HepG2 (cell line): ENCODE results near the gene LEPROT. TPM values are rescaled to one million over a fixed set of nuclear protein-coding genes. Genes with fewer than 3 reads are reported as not detected.

Experiments
- DDIT3 ChIP-seq: sonication (generic); formaldehyde crosslinking; IDR thresholded peaks from 2 replicates; pipeline ENCODE4 v1.4.0; 2020; ENCODE audit warnings: mild to moderate bottlenecking, missing genetic modification reagents
- ERF ChIP-seq: IDR thresholded peaks from 2 replicates; pipeline ENCODE4 v1.6.1; 2018; ENCODE audit warnings: missing biosample characterization, missing genetic modification reagents
- GPBP1L1 ChIP-seq: sonication (generic); formaldehyde crosslinking; IDR thresholded peaks from 2 replicates; pipeline ENCODE4 v1.5.0; 2020; ENCODE audit warnings: mild to moderate bottlenecking, missing genetic modification reagents
- HNF4A ChIP-seq: sonication (generic); formaldehyde crosslinking; IDR thresholded peaks from 2 replicates; pipeline ENCODE4 v1.4.0; 2020; ENCODE audit warnings: missing genetic modification reagents
- KLF15 ChIP-seq: sonication (generic); formaldehyde crosslinking; IDR thresholded peaks from 2 replicates; pipeline ENCODE4 v1.8.1; 2023; ENCODE audit warnings: borderline replicate concordance, mild to moderate bottlenecking, inconsistent platforms, missing genetic modification reagents, mixed read lengths
- MIXL1 ChIP-seq: IDR thresholded peaks from 2 replicates; pipeline ENCODE4 v1.6.1; 2016
- MZF1 ChIP-seq: sonication (generic); formaldehyde crosslinking; IDR thresholded peaks from 2 replicates; pipeline ENCODE4 v1.8.1; 2023; ENCODE audit warnings: mild to moderate bottlenecking, missing genetic modification reagents, borderline replicate concordance
- RELA ChIP-seq: sonication (generic); formaldehyde crosslinking; IDR thresholded peaks from 2 replicates; pipeline ENCODE4 v1.4.0; 2020; ENCODE audit warnings: missing genetic modification reagents
- SMARCE1 ChIP-seq: fragments of 450-650 bp; IDR thresholded peaks from 2 replicates; pipeline ENCODE4 v1.6.1; 2017; ENCODE audit warnings: borderline replicate concordance
- SMC3 ChIP-seq: IDR thresholded peaks from 2 replicates; pipeline ENCODE4 v1.6.1; 2011; ENCODE audit warnings: low read length, improper control_type of control experiment
- SRF ChIP-seq: IDR thresholded peaks from 2 replicates; pipeline ENCODE4 v1.6.1; 2011; ENCODE audit warnings: mild to moderate bottlenecking, low read depth, low read length, moderate library complexity
- SRY ChIP-seq: sonication (generic); formaldehyde crosslinking; IDR thresholded peaks from 2 replicates; pipeline ENCODE4 v1.8.0; 2022; ENCODE audit warnings: mild to moderate bottlenecking, missing genetic modification reagents
- TFE3 ChIP-seq: IDR thresholded peaks from 2 replicates; pipeline ENCODE4 v1.6.1; 2016
- ZBTB26 ChIP-seq: IDR thresholded peaks from 2 replicates; pipeline ENCODE4 v1.6.1; 2016; ENCODE audit warnings: missing compliant biosample characterization, missing genetic modification reagents, borderline replicate concordance
- ZNF160 ChIP-seq: sonication (generic); formaldehyde crosslinking; IDR thresholded peaks from 2 replicates; pipeline ENCODE4 v1.8.0; 2022; ENCODE audit warnings: mild to moderate bottlenecking, inconsistent platforms, missing genetic modification reagents
- ZNF337 ChIP-seq: sonication (generic); formaldehyde crosslinking; IDR thresholded peaks from 2 replicates; pipeline ENCODE4 v1.5.1; 2020; ENCODE audit warnings: missing genetic modification reagents, low read depth, mild to moderate bottlenecking, borderline replicate concordance
- ZNF678 ChIP-seq: sonication (generic); formaldehyde crosslinking; IDR thresholded peaks from 2 replicates; pipeline ENCODE4 v1.4.0; 2020; ENCODE audit warnings: mild to moderate bottlenecking, missing genetic modification reagents
- ZNF709 ChIP-seq: sonication (generic); formaldehyde crosslinking; IDR thresholded peaks from 2 replicates; pipeline ENCODE4 v1.5.0; 2020; ENCODE audit warnings: mild to moderate bottlenecking, missing genetic modification reagents
- ZNF891 ChIP-seq: sonication (generic); formaldehyde crosslinking; IDR thresholded peaks from 2 replicates; pipeline ENCODE4 v1.5.0; 2020; ENCODE audit warnings: mild to moderate bottlenecking, missing genetic modification reagents
- polyA plus RNA-seq, 8 experiments: library from polyadenylated mRNA; depleted of rRNA in 3 of 8; stranded (reverse) in 7 of 8; unstranded in 1 of 8; fragments of >200 nt; fragmentation: Illumina TruSeq in 4 of 8; extraction: Trizol in 4 of 8; gene quantifications; 2 replicates each; pipeline versions ENCODE4 v1.2.1 to v1.2.3, GENCODE V29; 2011 to 2016; ENCODE audit warnings: low read depth in 4 of 8, missing spikeins in 1 of 8, mixed read lengths in 1 of 8; ENCODE audit not compliant: insufficient read depth in 1 of 8
- total RNA-seq, 5 experiments: library from RNA; depleted of rRNA; stranded (reverse); fragments of >200 nt; fragmentation: Illumina TruSeq; extraction: Trizol; gene quantifications; 2 replicates each; pipeline ENCODE4 v1.2.3, GENCODE V29; 2016; ENCODE audit warnings: low read depth in 1 of 5
- TF ChIP-seq, protein P1 (sequence below): sonication (generic); formaldehyde crosslinking; IDR thresholded peaks from 2 replicates; pipeline ENCODE4 v1.4.0; 2020; ENCODE audit warnings: low read depth, mild to moderate bottlenecking, missing genetic modification reagents
- TF ChIP-seq, protein P2 (sequence below): sonication (generic); formaldehyde crosslinking; IDR thresholded peaks from 2 replicates; pipeline ENCODE4 v1.8.0; 2023; ENCODE audit warnings: mild to moderate bottlenecking, missing genetic modification reagents
- TF ChIP-seq, protein P3 (sequence below): sonication (generic); formaldehyde crosslinking; IDR thresholded peaks from 2 replicates; pipeline ENCODE4 v1.9.0; 2022; ENCODE audit warnings: low read depth, missing genetic modification reagents

LEPROT gene
- total and polyA plus RNA-seq, 2 of the 13 experiments (the other 11 are each of a cell fraction or from before 2014, with no cell fraction given): 36.8 to 51.4 TPM

- TF ChIP-seq ZNF337 (CRISPR knock-in tag): no peak
- TF ChIP-seq ZNF709: no peak
- no peak for TF ChIP-seq RELA (CRISPR knock-in tag)
- TF ChIP-seq, protein P1, sequence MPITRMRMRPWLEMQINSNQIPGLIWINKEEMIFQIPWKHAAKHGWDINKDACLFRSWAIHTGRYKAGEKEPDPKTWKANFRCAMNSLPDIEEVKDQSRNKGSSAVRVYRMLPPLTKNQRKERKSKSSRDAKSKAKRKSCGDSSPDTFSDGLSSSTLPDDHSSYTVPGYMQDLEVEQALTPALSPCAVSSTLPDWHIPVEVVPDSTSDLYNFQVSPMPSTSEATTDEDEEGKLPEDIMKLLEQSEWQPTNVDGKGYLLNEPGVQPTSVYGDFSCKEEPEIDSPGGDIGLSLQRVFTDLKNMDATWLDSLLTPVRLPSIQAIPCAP (CRISPR knock-in tag): 0 out of 2 replicates have a peak, but pooled peaks have one; percentile 44
- peak; percentile 70; the same call in 1 of the 2 replicates for TF ChIP-seq ZNF891
- no peak; the same call in 1 of the 2 replicates for TF ChIP-seq HNF4A (CRISPR knock-in tag)
- TF ChIP-seq SRF: no peak
- peak; percentile 49; the same call in 1 of the 2 replicates for TF ChIP-seq MZF1 (CRISPR knock-in tag)
- TF ChIP-seq ZNF160: no peak
- no peak for TF ChIP-seq ERF
- TF ChIP-seq ZBTB26 (CRISPR knock-in tag): no peak
- no peak for TF ChIP-seq GPBP1L1
- TF ChIP-seq MIXL1 (CRISPR knock-in tag): no peak
- TF ChIP-seq SRY (CRISPR knock-in tag): no peak
- no peak for TF ChIP-seq SMARCE1
- TF ChIP-seq DDIT3 (CRISPR knock-in tag): no peak
- no peak for TF ChIP-seq SMC3
- TF ChIP-seq KLF15 (CRISPR knock-in tag): no peak
- TF ChIP-seq, protein P2, sequence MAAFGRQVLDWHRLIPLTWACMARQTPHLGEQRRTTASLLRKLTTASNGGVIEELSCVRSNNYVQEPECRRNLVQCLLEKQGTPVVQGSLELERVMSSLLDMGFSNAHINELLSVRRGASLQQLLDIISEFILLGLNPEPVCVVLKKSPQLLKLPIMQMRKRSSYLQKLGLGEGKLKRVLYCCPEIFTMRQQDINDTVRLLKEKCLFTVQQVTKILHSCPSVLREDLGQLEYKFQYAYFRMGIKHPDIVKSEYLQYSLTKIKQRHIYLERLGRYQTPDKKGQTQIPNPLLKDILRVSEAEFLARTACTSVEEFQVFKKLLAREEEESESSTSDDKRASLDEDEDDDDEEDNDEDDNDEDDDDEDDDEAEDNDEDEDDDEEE (CRISPR knock-in tag): no peak
- no peak for TF ChIP-seq TFE3 (CRISPR knock-in tag)
- TF ChIP-seq, protein P3, sequence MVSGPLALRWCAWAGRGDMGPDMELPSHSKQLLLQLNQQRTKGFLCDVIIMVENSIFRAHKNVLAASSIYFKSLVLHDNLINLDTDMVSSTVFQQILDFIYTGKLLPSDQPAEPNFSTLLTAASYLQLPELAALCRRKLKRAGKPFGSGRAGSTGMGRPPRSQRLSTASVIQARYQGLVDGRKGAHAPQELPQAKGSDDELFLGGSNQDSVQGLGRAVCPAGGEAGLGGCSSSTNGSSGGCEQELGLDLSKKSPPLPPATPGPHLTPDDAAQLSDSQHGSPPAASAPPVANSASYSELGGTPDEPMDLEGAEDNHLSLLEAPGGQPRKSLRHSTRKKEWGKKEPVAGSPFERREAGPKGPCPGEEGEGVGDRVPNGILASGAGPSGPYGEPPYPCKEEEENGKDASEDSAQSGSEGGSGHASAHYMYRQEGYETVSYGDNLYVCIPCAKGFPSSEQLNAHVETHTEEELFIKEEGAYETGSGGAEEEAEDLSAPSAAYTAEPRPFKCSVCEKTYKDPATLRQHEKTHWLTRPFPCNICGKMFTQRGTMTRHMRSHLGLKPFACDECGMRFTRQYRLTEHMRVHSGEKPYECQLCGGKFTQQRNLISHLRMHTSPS (CRISPR knock-in tag): peak; percentile 52; the same call in 1 of the 2 replicates
- no peak for TF ChIP-seq ZNF678 (CRISPR knock-in tag)
These were observed 533 bp upstream of the LEPROT start (continued) for GRCh38 chr1:65419681-65420589.
